Esophagus (tissue), 2 donors: ENCODE results near the gene RNPC3. TPM values are rescaled to one million over a fixed set of nuclear protein-coding genes. Genes with fewer than 3 reads are reported as not detected.
A peak's percentile ranks its signal among the peaks of the same experiment; 100 is the strongest.

ENCODE experiments used
- H3K27ac ChIP-seq, 2 donors: one replicate each; pipeline ENCODE4 v1.5.1; 2013; ENCODE audit warnings: low read depth in 2 of 2, mild to moderate bottlenecking in 2 of 2, inconsistent platforms in 1 of 2, low read length in 1 of 2, moderate library complexity in 1 of 2
- H3K27me3 ChIP-seq, 2 donors: one replicate each; pipeline ENCODE4 v1.6.1; 2013; ENCODE audit warnings: low read length in 2 of 2, control low read depth in 1 of 2, mild to moderate bottlenecking in 1 of 2; ENCODE audit not compliant: insufficient read depth in 2 of 2, control insufficient read depth in 1 of 2
- H3K36me3 ChIP-seq, 2 donors: one replicate each; pipeline ENCODE4 v1.6.1; 2013; ENCODE audit warnings: low read length in 1 of 2; ENCODE audit not compliant: control insufficient read depth in 2 of 2, insufficient read depth in 2 of 2
- H3K4me1 ChIP-seq, 2 donors: one replicate each; pipeline ENCODE4 v1.6.1; 2013; ENCODE audit warnings: low read length in 1 of 2; ENCODE audit not compliant: control insufficient read depth in 2 of 2, insufficient read depth in 2 of 2
- H3K4me3 ChIP-seq, 2 donors: one replicate each; pipeline ENCODE4 v1.5.1; 2013; ENCODE audit warnings: low read length in 2 of 2, mild to moderate bottlenecking in 2 of 2, low read depth in 1 of 2, moderate library complexity in 1 of 2
- H3K9me3 ChIP-seq, 2 donors: one replicate each; pipeline ENCODE4 v1.6.1; 2013; ENCODE audit warnings: mild to moderate bottlenecking in 2 of 2, low read depth in 1 of 2, low read length in 1 of 2, moderate library complexity in 1 of 2; ENCODE audit not compliant: control insufficient read depth in 2 of 2, insufficient read depth in 1 of 2
- WGBS, 2 donors: extraction: QIAGEN DNeasy Blood & Tissue Kit; methylation state at CpG; one replicate each; pipeline ENCODE4 v1.1.7; 2013; 5-methylcytosine and 5-hydroxymethylcytosine counted together
- polyA plus RNA-seq, 2 donors: library from polyadenylated mRNA; stranded (reverse); fragments of 200-250 nt; gene quantifications; one replicate each; pipeline ENCODE4 v1.2.3, GENCODE V29; 2013
- donor health status: healthy with polysubstance abuse.
- donor health status: Bipolar disorder and iron deficiency.

Gene RNPC3
- 1 to 10 TPM; 5.8 to 8.8 TPM for polyA plus RNA-seq

- WGBS, 2 donors, result 1% methylated on average over 50 to 61 of the region's 62 CpGs
- H3K36me3 ChIP-seq, result no peaks in the 10 kb centered on the region
- H3K4me3 ChIP-seq, result peak within 1 kb of the TSS; percentile 86 to 100
- H3K27ac ChIP-seq, result peak within 1 kb of the TSS; percentile 99 to 100
- H3K4me1 ChIP-seq, result peaks cover 0 to 3% of the 10 kb centered on the region in 2 donors
- no peaks in the 10 kb centered on the region for H3K27me3 ChIP-seq
- no peaks in the 10 kb centered on the region for H3K9me3 ChIP-seq
Measured at GRCh38 chr1:103525607-103526507, at the start of gene RNPC3. Gene RNPC3, plus strand, starts transcription at chr1:103525699. Its CDS starts 372 bp downstream, at chr1:103526071.

GRCh38 chr1:103477101-103477500 is 48.4 kb upstream of the RNPC3 start:
- Histone ChIP-seq H3K4me1 (no peaks in the 10 kb centered on the region), H3K36me3 (no peaks in the 10 kb centered on the region), H3K27ac (no peak overlapping the region), H3K4me3 (no peak overlapping the region), H3K9me3 (no peaks in the 10 kb centered on the region), H3K27me3 (no peaks in the 10 kb centered on the region)

DNA sequence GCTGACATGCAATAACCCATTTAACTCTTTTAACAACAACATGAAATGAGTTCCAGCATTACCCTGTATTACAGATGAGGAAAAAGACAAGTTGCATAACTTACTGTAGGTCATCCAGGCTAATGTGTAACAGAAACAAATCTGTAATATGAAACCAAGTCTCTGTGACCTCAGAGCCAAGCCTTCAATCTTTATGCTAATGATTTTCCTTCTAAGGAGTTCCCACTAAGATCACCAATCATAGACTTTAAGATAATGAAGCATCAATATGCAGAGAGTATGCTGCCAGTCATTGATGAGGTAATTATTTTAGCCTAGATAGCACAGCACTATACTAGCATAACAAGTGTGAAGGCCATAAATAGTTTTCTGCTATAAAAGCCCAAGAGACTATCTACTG is 35.6 kb upstream of the RNPC3 start:
- Histone ChIP-seq H3K27ac (no peak overlapping the region), H3K27me3 (no peaks in the 10 kb centered on the region), H3K9me3 (no peaks in the 10 kb centered on the region), H3K36me3 (no peaks in the 10 kb centered on the region), H3K4me3 (no peak overlapping the region), H3K4me1 (no peaks in the 10 kb centered on the region)

DNA sequence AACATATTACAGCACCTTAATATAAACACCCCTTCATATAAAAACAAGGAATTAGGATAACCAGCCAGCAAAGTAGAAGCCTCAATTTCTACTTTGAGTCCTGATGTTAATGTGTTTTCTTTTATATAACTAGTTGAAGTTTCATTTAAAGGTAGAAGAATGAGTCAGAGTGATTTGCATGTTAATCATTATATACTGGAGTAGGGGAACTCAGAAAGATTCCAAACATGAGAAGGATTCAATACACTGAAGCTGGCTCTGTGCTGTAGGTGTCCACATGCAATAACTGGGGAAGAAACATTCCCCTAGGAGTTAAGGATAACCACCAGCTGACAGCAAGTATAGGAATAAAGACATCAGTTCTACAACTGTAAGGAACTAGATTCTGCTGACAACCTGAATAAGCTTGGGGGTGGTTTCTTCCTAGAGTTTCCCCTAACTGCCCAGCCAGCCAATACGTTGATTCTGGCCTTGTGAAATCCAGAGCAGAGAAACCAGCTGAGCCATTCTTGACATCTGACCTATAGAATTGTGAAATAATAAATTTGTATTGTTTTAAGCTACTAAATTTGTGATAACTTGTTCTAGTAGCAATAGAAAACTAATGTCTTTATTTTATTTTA is 33.4 kb upstream of the RNPC3 start:
- no peaks in the 10 kb centered on the region for H3K27me3 ChIP-seq
- H3K4me3 ChIP-seq, result no peak overlapping the region
- H3K9me3 ChIP-seq, result no peaks in the 10 kb centered on the region
- H3K4me1 ChIP-seq, result no peaks in the 10 kb centered on the region
- 85 to 87% methylated on average over 1 of the region's 1 CpG for WGBS, 2 donors
- H3K36me3 ChIP-seq, result no peaks in the 10 kb centered on the region
- H3K27ac ChIP-seq, result no peak overlapping the region

DNA sequence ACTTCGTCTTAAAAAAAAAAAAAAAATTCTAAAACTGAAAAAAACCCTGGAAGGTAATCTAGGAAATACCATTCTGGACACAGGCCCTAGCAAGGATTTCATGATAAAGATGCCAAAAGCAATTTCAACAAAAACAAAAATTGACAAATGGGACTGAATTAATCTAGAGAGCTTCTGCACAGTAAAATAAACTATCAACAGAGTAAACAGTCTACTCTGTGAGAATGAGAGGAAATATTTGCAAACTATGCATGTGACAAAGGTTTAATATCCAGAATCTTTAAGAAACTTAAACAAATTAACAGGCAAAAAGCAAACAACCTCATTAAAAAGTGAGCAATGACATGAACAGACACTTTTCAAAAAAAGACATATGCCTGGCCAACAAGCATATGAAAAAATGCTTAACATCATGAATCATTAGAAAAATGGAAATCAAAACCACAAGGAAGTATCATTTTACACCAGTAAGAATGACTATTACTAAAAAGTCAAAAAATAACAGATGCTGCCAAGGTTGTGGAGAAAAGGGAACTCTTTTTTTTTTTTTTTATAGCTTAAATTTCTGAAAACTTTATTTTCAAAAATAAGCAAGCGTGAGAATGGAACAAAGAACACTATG is 29.4 kb upstream of the RNPC3 start:
- no peaks in the 10 kb centered on the region for H3K27me3 ChIP-seq
- H3K9me3 ChIP-seq, result no peaks in the 10 kb centered on the region
- H3K4me1 ChIP-seq, result no peaks in the 10 kb centered on the region
- H3K36me3 ChIP-seq, result no peaks in the 10 kb centered on the region
- 73 to 74% methylated on average over 2 of the region's 2 CpGs for WGBS, 2 donors
- no peak overlapping the region for H3K4me3 ChIP-seq
- no peak overlapping the region for H3K27ac ChIP-seq

DNA sequence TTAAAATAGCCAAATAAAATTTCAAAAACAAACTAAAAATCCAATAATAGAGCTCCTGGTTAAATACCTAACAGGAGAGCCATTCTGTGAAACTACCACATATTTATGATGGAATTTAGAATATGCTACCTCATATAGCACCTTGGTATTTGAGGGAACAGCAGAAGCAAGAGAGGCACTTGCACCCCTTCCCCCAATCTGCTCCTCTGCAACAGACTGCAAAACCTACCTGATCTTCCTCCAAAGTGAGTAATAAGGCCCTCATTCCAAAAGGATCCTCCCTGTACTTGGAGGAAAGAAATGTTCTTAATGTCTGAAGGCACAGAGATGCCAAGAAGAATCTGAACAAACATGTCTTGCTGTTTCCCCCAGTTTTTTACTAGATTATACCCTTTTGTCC is 28.1 kb upstream of the RNPC3 start:
- Histone ChIP-seq H3K27ac (no peak overlapping the region), H3K9me3 (no peaks in the 10 kb centered on the region), H3K4me3 (no peak overlapping the region), H3K36me3 (no peaks in the 10 kb centered on the region), H3K27me3 (no peaks in the 10 kb centered on the region), H3K4me1 (no peaks in the 10 kb centered on the region)

DNA sequence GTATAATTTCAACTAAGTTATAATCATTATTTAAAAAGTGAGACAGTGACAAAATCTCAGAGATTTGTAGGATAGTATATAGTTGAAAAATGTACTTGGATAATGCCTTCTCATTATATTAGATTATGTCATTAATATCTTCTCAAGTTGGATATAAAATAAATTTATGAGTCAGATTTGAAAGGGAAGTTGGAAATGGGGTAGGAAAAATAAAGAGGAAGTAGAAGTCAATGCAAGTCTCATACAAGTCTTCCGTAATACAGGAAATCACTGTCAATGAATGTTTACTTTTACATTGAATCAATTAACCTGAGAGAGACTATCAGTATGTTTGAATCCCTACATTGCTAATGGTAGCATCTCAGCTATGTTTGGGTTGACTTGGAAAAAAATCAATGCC is 16.2 kb upstream of the RNPC3 start:
- Histone ChIP-seq H3K9me3 (no peaks in the 10 kb centered on the region), H3K27ac (no peak overlapping the region), H3K36me3 (no peaks in the 10 kb centered on the region), H3K27me3 (no peaks in the 10 kb centered on the region), H3K4me3 (no peak overlapping the region), H3K4me1 (no peaks in the 10 kb centered on the region)
- WGBS, 2 donors, result 77 to 78% methylated on average over 1 of the region's 1 CpG

DNA sequence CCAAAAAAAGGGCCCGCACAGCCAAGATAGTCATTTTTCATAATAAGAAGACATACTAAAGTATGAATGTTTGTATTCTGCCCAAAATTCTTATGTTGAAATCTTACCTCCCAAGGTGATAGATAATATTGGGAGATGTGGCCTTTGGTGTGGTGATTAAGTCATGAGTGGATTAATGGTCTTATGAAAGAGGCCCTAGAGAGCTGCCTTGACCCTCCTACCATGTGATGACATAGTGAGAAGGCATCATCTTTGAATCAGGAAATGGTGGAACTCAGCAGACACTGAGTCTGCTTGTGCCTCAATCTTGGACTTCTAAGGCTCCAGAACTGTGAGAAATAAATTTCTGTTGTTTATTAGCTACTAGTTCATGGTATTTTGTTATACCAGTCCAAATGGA is 11.8 kb upstream of the RNPC3 start:
- H3K36me3 ChIP-seq, result no peaks in the 10 kb centered on the region
- no peaks in the 10 kb centered on the region for H3K9me3 ChIP-seq
- H3K27me3 ChIP-seq, result no peaks in the 10 kb centered on the region
- WGBS, 2 donors, result 94 to 97% methylated on average over 1 of the region's 1 CpG
- no peaks in the 10 kb centered on the region for H3K4me1 ChIP-seq
- no peak overlapping the region for H3K4me3 ChIP-seq
- no peak overlapping the region for H3K27ac ChIP-seq

GRCh38 chr1:103514920-103515503 is 10.5 kb upstream of the RNPC3 start:
- Histone ChIP-seq H3K27me3 (no peaks in the 10 kb centered on the region), H3K36me3 (no peaks in the 10 kb centered on the region), H3K27ac (no peak overlapping the region), H3K4me1 (no peaks in the 10 kb centered on the region), H3K9me3 (no peaks in the 10 kb centered on the region), H3K4me3 (no peak overlapping the region)
- WGBS, 2 donors, result 27 to 40% methylated on average over 1 of the region's 1 CpG
